Right cardiac atrium (tissue), 5 donors: Measurements from ENCODE around the gene RSAD1. TPM values are rescaled to one million over a fixed set of nuclear protein-coding genes. Genes with fewer than 3 reads are reported as not detected.
"Not testable (repeated sequence)": the region's sequence is repeated elsewhere in the genome, so short reads cannot be mapped to it uniquely, and the experiment has no call there.

Experiments used
- ATAC-seq, 2 donors: fragments of 200-7000 bp; cut with Tn5 transposase; one replicate each; pipeline versions ENCODE4 v1.8.0 to v1.9.1; 2020; ENCODE audit warnings: moderate library complexity in 2 of 2, mild to moderate bottlenecking in 1 of 2
- DNase-seq, 3 donors: peaks; one replicate each; pipeline ENCODE4 v3.0.0-alpha.2; 2020
- H3K27ac ChIP-seq: one replicate; pipeline ENCODE4 v1.5.1; 2013; ENCODE audit warnings: mild to moderate bottlenecking, low read length, control low read depth, moderate library complexity
- H3K27me3 ChIP-seq: one replicate; pipeline ENCODE4 v1.6.1; 2013; ENCODE audit not compliant: control insufficient read depth, insufficient read depth
- H3K4me1 ChIP-seq: one replicate; pipeline ENCODE4 v1.6.1; 2013; ENCODE audit warnings: low read length; ENCODE audit not compliant: control insufficient read depth, insufficient read depth
- H3K4me3 ChIP-seq: one replicate; pipeline ENCODE4 v1.5.1; 2013; ENCODE audit warnings: low read length, control low read depth
- H3K9me3 ChIP-seq: one replicate; pipeline ENCODE4 v1.6.1; 2013; ENCODE audit warnings: low read length; ENCODE audit not compliant: control insufficient read depth
- WGBS: extraction: QIAGEN DNeasy Blood & Tissue Kit; methylation state at CpG from one replicate; pipeline ENCODE4 v1.1.7; 2013; 5-methylcytosine and 5-hydroxymethylcytosine counted together
- intact Hi-C, 4 donors: fragments of 100-400 bp; cut with DNase I; formaldehyde crosslinking; loops; one replicate each; pipeline versions ENCODE4 v1.11.0 to v1.14.0; 2022 to 2023
- polyA plus RNA-seq: library from polyadenylated mRNA; stranded (reverse); fragments of 200-250 nt; gene quantifications from one replicate; pipeline ENCODE4 v1.2.3, GENCODE V29; 2013
- total RNA-seq, 4 donors: library from RNA; stranded (reverse); fragmentation: NEBNext Ultra II Directional; extraction: Animal tissue kit (Norgen Biotek cat#: 25700); gene quantifications; one replicate each; pipeline ENCODE4 v1.2.1, GENCODE V29; 2021
- donor health status: healthy with polysubstance abuse.
- donor health status: DM: no; HTN: yes; CAD: no.
- donor health status: DM: no; HTN: no; CAD: no.
- donor health status: DM: no; HTN: yes; CAD: no; lungs with severe emphysema.
- donor health status: DM: yes; HTN: yes; CAD: no.

The RSAD1 gene
- total and polyA plus RNA-seq, 5 donors = 23.9 to 38.5 (median 28.8) TPM

- intact Hi-C loops = no loop called here
- no peak for ATAC-seq
Measured at GRCh38 chr17:50467114-50467854, 11.4 kb upstream of the RSAD1 start.

DNA sequence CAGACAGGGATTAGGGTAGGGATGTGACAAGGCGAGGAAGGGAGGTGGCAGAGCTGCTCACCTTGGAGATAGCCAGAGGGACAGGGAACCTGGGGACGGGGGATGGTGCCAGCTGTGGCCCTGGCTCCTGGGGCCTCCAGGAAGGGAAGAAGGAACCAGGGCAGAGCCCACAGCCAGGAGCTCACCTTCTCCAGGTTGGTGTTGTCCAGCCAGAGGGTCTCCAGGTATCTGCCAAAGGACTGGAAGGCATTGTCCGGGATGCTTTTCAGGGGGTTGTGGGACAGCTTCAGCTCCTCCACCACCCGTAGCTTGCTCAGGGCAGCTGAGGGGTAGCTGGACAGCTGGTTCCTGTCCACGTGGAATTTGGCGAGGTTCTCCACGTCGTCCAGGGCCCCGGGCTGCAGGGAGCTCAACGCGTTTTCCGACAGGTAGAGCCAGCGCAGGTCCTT is 10.8 kb upstream of the RSAD1 start:
- no peak overlapping the region for H3K27ac ChIP-seq
- intact Hi-C loops = no loop called here
- no peak for ATAC-seq
- H3K9me3 ChIP-seq = no peaks in the 10 kb centered on the region
- H3K27me3 ChIP-seq = no peaks in the 10 kb centered on the region
- H3K4me3 ChIP-seq = no peak overlapping the region
- H3K4me1 ChIP-seq = peaks cover 5% of the 10 kb centered on the region
- WGBS = 64% methylated on average over 13 of the region's 13 CpGs
- DNase-seq = peak in 1 of 3 donors; percentile 29

More at GRCh38 chr17:50467114-50467854, 11.4 kb upstream of the RSAD1 start:
- WGBS = 87% methylated on average over 7 of the region's 7 CpGs
- Histone ChIP-seq H3K9me3 (no peaks in the 10 kb centered on the region), H3K4me1 (peaks cover 5% of the 10 kb centered on the region), H3K27ac (no peak overlapping the region), H3K4me3 (no peak overlapping the region), H3K27me3 (no peaks in the 10 kb centered on the region)
- peak in 1 of 3 donors; percentile 31 for DNase-seq

DNA sequence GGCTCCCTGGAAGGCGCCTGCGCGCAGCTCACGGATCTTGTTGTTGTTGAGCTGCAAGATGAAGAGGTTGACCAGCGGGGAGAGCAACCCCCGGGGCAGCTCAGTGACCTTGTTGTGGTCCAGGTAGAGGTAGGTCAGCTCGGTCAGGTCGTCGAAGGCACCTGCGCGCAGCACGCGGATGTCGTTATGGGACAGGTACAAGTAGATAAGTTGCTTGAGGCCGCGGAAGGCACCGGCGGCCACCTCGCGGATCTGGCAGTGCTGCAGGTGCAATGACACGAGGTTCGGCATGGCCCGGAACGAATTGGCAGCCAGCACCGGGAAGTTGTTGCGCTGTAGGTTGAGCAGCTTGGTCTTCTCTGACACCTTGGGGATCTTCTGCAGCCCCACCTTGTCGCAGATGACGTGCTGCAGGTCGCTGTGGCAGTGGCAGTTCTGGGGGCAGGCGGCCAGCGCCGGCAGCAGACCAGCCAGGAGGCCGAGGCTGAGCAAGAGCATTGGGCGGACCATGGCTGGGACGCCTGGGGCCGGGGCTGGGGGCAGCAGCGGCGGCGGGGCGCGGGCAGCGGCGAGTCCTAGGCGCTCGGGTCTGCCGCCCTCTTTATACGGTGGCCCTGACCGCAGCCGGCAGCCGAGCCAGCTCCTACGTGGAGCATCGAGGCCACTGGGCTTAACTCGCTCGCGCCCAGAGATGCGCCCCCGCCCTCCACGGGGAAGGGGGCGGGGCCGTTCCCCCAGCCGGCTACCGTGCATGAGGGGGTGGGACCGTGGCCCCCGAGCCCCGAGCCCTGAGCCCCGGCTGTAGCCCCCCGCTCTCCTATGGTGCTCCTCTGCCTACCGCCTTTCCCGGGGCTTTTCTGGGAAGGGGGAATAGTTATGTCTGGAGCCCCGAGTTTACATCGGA is 10.1 kb upstream of the RSAD1 start, which contains the start of gene CHAD:
Gene CHAD (minus strand): TSS at position 577 of the 904 bp plus-strand sequence. CDS start 67 bp downstream, at position 510.
- intact Hi-C loops = no loop called here
- H3K9me3 ChIP-seq = no peaks in the 10 kb centered on the region
- H3K27ac ChIP-seq = no peak within 1 kb of the TSS
- H3K27me3 ChIP-seq = no peaks in the 10 kb centered on the region
- 23% methylated on average over 71 of the region's 71 CpGs for WGBS
- DNase-seq (peak in 2 of 3 donors; percentile 73 to 77), ATAC-seq (peak; percentile 30 to 34)
- peaks cover 5% of the 10 kb centered on the region for H3K4me1 ChIP-seq
- peak within 1 kb of the TSS; percentile 24 for H3K4me3 ChIP-seq

GRCh38 chr17:50469208-50469605 is 9.5 kb upstream of the RSAD1 start:
- H3K27ac ChIP-seq = no peak overlapping the region
- DNase-seq (peak in 1 of 3 donors; percentile 65), ATAC-seq (peak; percentile 4 to 7)
- intact Hi-C loops = no loop called here
- WGBS = 7% methylated on average over 37 of the region's 37 CpGs
- H3K4me3 ChIP-seq = no peak overlapping the region
- H3K4me1 ChIP-seq = peaks cover 5% of the 10 kb centered on the region
- H3K9me3 ChIP-seq = no peaks in the 10 kb centered on the region
- H3K27me3 ChIP-seq = no peaks in the 10 kb centered on the region

DNA sequence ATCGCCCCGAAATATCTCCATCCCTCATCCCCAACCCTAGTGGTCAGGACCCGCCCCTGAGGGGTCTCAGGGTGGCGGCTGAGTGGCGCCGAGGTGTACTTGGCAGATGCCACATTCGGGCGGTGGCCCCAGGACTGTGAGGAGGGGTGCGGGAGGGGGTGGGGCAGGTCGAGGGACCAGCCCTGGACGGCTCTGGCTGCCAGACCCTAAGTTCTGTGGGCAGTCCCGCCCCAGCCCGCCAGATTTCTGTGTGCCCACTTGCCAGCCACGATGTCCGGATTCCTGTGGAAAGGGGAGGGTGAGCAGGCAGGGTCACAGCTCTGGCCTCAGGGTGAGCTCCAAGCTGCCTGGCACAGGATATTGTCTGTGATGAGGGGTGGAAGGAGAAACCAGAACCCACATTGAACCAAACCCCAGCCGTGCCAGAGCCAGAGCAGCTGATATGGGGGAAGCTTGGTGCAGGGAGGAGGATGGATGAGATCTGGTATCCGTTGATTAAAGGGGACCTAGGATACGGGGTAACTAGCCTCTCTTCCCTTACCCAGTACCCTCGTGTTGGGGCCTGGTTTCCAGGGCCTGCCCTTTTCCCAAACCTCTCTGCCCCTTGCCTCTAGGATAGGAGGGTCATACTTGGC is 8.9 kb upstream of the RSAD1 start:
- intact Hi-C loops = loop anchor here in 2 of 4 donors (10.0 kb wide), 1 partner anchor 105 kb away; no protein-coding TSS in a partner anchor
- DNase-seq = peak in 1 of 3 donors; percentile 67
- Histone ChIP-seq H3K27ac (no peak overlapping the region), H3K4me3 (no peak overlapping the region), H3K9me3 (no peaks in the 10 kb centered on the region), H3K27me3 (no peaks in the 10 kb centered on the region), H3K4me1 (peaks cover 5% of the 10 kb centered on the region)
- 68% methylated on average over 19 of the region's 19 CpGs for WGBS
- ATAC-seq = peak in 1 of 2 donors; percentile 10

DNA sequence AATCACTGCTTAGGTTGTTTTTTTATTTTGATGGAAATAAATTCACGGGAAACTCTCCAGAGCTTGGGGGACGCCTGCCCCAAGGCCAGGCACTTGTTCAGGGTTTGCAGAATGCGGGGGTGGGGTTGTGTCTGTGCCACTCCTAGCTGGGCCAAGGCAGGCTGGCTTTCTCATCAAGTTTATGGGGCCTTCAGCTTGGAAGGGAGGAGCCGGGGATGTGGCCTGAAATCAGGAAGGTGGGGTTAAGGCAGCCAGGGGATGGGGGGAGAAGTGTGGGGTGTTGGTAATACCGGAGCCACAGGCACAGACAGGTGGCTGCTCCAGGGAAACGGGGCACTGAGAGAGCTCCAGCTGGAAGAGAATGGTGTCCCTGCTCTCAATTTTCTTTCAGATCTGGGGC is 8.2 kb upstream of the RSAD1 start:
- H3K4me3 ChIP-seq = no peak overlapping the region
- H3K27me3 ChIP-seq = no peaks in the 10 kb centered on the region
- DNase-seq (peak in 1 of 3 donors; percentile 21), ATAC-seq (no peak)
- no peak overlapping the region for H3K27ac ChIP-seq
- WGBS = 87% methylated on average over 6 of the region's 6 CpGs
- no peaks in the 10 kb centered on the region for H3K9me3 ChIP-seq
- intact Hi-C loops = loop anchor here in 2 of 4 donors (10.0 kb wide), 1 partner anchor 106 kb away; no protein-coding TSS in a partner anchor
- H3K4me1 ChIP-seq = peaks cover 5% of the 10 kb centered on the region

DNA sequence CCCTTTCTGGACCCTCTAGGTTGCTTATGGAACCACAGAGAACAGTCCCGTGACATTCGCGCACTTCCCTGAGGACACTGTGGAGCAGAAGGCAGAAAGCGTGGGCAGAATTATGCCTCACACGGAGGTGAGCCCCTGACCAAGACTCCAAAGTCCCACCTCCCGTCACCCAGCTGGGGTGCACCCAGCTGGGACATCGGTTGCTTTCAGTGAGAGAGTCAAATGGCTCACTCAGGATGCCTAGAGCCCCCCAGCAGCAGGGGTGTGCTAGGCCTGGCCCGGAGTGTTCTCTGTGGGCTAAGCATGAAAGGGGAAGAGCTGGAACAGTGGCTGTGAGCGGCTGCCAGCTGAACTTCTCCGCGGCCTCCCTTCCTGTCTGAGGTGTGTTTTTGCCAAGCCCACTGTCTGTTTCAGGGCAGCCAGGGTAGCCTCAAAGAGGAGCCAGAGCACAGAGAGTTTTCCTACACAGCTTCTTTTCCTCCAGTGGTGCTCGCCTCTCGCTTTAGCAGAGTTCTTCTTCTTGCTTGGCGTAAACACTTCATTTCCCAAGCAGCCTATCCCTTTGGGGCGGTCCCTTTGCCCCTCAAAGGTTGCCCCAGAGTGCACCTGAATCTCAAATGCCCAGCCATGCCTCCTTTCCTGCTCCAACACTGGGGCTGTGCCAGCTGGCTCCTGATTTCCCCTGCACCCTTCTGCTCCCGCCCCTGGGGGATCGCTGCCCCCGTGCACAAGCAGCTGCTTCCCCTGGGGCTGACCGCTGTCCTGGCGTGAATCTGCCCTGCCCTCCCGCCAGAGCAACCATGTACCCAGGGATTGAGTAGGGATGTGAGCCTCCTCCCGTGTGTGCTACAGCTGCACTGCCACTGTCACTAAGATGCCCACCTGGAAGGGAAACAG is 7.4 kb upstream of the RSAD1 start:
- intact Hi-C loops = loop anchor here in 2 of 4 donors (10.0 kb wide), 1 partner anchor 106 kb away; no protein-coding TSS in a partner anchor
- Histone ChIP-seq H3K4me1 (peaks cover 5% of the 10 kb centered on the region), H3K4me3 (no peak overlapping the region), H3K27ac (no peak overlapping the region), H3K27me3 (no peaks in the 10 kb centered on the region), H3K9me3 (no peaks in the 10 kb centered on the region)
- DNase-seq = peak in 1 of 3 donors; percentile 41
- ATAC-seq = no peak
- 76% methylated on average over 22 of the region's 22 CpGs for WGBS

GRCh38 chr17:50472286-50472685 is 6.4 kb upstream of the RSAD1 start:
- WGBS = 96% methylated on average over 10 of the region's 10 CpGs
- no peak overlapping the region for H3K27ac ChIP-seq
- H3K27me3 ChIP-seq = no peaks in the 10 kb centered on the region
- peak in 1 of 3 donors; percentile 42 for DNase-seq
- H3K4me3 ChIP-seq = no peak overlapping the region
- ATAC-seq = no peak
- H3K9me3 ChIP-seq = no peaks in the 10 kb centered on the region
- peaks cover 5% of the 10 kb centered on the region for H3K4me1 ChIP-seq
- intact Hi-C loops = loop anchor here in 2 of 4 donors (10.0 kb wide), 1 partner anchor 107 kb away; no protein-coding TSS in a partner anchor

GRCh38 chr17:50472761-50473161 is 5.9 kb upstream of the RSAD1 start:
- 91% methylated on average over 13 of the region's 13 CpGs for WGBS
- ATAC-seq = not testable (repeated sequence)

More at GRCh38 chr17:50472761-50473161, 5.9 kb upstream of the RSAD1 start:
- not testable (repeated sequence) for H3K4me1 ChIP-seq, H3K27ac ChIP-seq, H3K4me3 ChIP-seq, DNase-seq, H3K9me3 ChIP-seq, H3K27me3 ChIP-seq
- intact Hi-C loops = loop anchor here in 2 of 4 donors (10.0 kb wide), 1 partner anchor 108 kb away; no protein-coding TSS in a partner anchor
